B cell (primary cell): Measurements from ENCODE around the gene ARHGAP40.

Experiments used
- EZH2 ChIP-seq: IDR thresholded peaks from 2 replicates; pipeline ENCODE4 v1.6.1; 2012; ENCODE audit warnings: borderline replicate concordance, low read depth, mild to moderate bottlenecking, moderate library complexity, low read length; ENCODE audit not compliant: insufficient read depth, poor library complexity, severe bottlenecking
- TF ChIP-seq, protein P1 (sequence below): fragments of 200-600 bp; IDR thresholded peaks from one replicate; pipeline ENCODE4 v1.8.0; 2022; ENCODE audit warnings: antibody characterized with exemption, mild to moderate bottlenecking

DNA sequence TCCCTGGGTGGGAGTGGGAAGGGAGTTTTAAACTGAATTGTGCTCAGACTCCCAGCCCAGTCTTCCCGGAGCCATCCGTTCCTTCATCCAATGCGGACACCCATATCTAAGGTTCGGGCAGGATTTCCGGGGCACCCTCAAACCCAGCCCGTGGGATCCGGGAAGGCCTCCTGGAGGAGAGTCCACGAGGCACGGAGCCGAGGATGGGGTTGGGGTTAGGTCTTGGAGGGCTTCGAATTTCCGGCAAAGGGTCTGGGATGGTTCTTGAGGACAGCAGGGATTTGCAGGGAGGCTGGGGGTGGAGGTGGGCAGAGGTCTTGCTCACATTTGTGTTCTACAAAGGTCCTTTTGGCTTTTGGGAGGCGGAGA, 73.1 kb downstream of the ARHGAP40 start:
- TF ChIP-seq, protein P1, sequence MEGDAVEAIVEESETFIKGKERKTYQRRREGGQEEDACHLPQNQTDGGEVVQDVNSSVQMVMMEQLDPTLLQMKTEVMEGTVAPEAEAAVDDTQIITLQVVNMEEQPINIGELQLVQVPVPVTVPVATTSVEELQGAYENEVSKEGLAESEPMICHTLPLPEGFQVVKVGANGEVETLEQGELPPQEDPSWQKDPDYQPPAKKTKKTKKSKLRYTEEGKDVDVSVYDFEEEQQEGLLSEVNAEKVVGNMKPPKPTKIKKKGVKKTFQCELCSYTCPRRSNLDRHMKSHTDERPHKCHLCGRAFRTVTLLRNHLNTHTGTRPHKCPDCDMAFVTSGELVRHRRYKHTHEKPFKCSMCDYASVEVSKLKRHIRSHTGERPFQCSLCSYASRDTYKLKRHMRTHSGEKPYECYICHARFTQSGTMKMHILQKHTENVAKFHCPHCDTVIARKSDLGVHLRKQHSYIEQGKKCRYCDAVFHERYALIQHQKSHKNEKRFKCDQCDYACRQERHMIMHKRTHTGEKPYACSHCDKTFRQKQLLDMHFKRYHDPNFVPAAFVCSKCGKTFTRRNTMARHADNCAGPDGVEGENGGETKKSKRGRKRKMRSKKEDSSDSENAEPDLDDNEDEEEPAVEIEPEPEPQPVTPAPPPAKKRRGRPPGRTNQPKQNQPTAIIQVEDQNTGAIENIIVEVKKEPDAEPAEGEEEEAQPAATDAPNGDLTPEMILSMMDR: no peak
- no peak for TF ChIP-seq EZH2
